Muscle of arm (tissue), 14 donors: ENCODE data around the gene SYNGR4. TPM values are rescaled to one million over a fixed set of nuclear protein-coding genes. Genes with fewer than 3 reads are reported as not detected.
"Not testable (repeated sequence)": the region's sequence is repeated elsewhere in the genome, so short reads cannot be mapped to it uniquely, and the experiment has no call there.

Experiments used
- DNase-seq: peaks from one replicate; pipeline ENCODE4 v3.0.0-alpha.2; 2013
- long read RNA-seq, 11 donors: transcript quantifications; one replicate each; lab custom pipeline, GENCODE V29; 2026
- polyA plus RNA-seq, 12 donors: library from polyadenylated mRNA; unstranded; fragments of 120-200 nt; gene quantifications; one replicate each; pipeline ENCODE4 v1.2.1, GENCODE V29; 2013; ENCODE audit not compliant: insufficient read length in 12 of 12

Gene SYNGR4
- not detected for polyA plus RNA-seq
- long read RNA-seq, donor 1, result 0 reads
- long read RNA-seq, donor 2, result 0 reads
- long read RNA-seq, donor 3, result 0 reads
- long read RNA-seq, donor 4, partial matches to known transcripts, result 40 of 40 reads
- long read RNA-seq, donor 4, other reads (novel, unspliced or antisense), result 0 of 40 reads
- long read RNA-seq, donor 5, partial matches to known transcripts, result 197 of 197 reads
- long read RNA-seq, donor 5, other reads (novel, unspliced or antisense), result 0 of 197 reads
- long read RNA-seq, donor 6, partial matches to known transcripts, result 17 of 53 reads
- long read RNA-seq, donor 6, other reads (novel, unspliced or antisense), result 36 of 53 reads
- long read RNA-seq, donor 7, result 0 reads
- long read RNA-seq, donor 8, result 0 reads
- long read RNA-seq, donor 9, result 0 reads
- long read RNA-seq, donor 10, partial matches to known transcripts, result 108 of 108 reads
- long read RNA-seq, donor 10, other reads (novel, unspliced or antisense), result 0 of 108 reads
- long read RNA-seq, donor 11, result 0 reads

GRCh38 chr19:48363810-48364597 lies at the start of gene SYNGR4, which contains the start of gene TMEM143:
SYNGR4 (plus strand) TSS chr19:48364367; CDS start chr19:48365843, 1,476 bp downstream.
TMEM143 (minus strand) TSS chr19:48363940; CDS start chr19:48363920, 20 bp downstream.
- DNase-seq, result peak; percentile 100

DNA sequence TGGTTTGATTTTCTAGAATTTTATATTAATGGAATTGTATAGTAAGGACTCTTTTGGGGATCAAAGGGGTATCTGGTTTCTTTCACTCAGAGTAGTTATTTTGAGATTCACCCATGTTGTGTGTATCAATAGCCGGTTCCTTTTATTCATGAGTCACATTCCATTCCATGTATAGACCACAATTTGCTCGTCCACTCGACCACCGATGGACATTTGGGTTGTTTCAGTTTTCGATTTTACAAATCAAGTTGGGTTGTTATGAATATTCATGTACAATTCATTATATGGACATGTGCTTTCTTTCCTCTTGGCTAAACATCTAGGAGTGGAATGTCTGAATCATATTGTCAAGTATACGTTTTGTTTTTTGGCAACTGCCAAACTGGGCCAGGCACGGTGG lies 48.5 kb upstream of the SYNGR4 start:
- DNase-seq, result no peak

DNA sequence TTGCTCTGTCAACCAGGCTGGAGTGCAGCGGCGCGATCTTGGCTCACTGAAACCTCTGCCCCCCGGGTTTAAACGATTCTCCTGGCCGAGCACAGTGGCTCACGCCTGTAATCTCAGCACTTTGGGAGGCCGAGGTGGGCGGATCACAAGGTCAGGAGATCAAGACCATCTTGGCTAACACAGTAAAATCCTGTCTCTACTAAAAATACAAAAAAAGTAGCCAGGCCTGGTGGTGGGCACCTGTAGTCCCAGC lies 46.5 kb upstream of the SYNGR4 start:
- DNase-seq, result not testable (repeated sequence)

DNA sequence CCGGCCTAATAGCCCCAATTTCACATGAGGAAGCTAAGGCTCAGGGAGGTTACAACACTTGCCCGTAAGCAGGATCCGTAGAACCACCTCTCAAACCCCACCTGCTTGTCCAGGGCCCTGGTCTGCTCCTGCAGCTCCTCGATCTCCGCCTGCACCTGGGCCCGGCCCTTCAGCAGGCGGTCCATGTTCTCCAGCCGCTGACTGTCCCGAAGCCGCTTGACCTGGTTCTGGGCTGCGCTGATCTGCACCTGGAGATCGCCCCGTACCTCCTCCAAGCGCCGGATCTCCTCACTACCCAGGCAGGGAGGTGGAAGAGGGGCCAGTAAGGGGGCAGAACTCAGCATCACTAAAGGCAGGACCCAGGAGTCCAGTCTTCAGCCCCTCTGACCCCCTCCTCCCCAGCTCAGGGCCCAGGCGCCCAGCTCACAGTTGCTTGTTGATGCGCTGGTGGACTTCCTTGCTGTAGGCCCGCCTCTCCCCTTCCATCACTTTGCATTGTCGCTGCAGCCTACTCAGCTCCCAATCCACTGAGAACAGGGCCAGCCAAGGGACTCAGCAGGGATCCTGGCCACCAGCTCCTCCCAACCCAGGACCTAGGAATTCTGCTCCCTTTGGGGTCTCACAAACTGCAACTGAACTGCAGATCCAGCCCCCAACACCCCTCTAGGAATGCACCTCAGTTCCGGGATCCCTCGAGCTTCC lies 45.7 kb upstream of the SYNGR4 start:
- no peak for DNase-seq

DNA sequence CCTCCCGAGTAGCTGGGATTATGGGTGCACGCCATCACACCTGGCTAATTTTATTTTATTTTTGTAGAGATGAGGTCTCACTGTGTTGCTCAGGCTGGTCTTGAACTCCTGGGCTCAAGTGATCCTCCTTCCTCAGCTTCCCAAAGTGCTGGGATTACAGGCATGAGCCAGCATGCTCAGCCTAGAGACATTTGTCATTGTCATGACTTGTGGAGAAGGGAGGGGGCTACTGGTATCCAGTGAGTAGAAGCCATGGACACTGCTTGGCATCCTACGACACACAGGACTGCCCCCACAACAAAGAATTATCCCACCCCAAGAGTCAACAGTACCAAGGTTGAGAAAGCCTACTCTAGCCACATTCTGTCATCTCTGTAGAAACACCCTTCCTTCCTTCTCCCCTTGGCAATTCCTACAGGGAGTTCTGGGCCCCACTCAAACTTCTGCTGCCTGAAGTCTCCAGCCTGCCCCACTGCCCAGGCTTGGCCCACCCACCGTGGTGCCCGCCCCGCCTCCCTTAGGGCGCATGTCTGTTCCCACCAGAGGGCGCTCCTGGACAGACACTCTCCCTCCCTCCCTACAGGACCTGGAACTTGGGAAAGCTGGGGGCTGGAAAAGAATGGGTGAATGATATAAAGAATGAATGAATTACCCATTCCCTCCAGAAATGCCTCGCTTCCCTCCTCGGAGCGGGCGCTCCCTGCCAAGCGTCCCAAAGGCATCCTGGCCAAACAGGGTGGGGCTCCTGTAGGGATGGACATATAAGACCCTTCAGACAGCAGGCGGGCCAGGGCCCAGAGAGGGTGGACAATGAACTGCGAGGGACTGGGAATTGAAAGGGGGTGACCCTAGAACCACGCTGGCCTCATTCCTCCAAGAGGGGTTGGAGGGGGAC lies 44.3 kb upstream of the SYNGR4 start:
- peak; percentile 68 for DNase-seq

- peak; percentile 88 for DNase-seq
Measured at GRCh38 chr19:48321372-48321621, 42.9 kb upstream of the SYNGR4 start.

- DNase-seq, result peak; percentile 97
Measured at GRCh38 chr19:48321622-48322591, 42.3 kb upstream of the SYNGR4 start.

DNA sequence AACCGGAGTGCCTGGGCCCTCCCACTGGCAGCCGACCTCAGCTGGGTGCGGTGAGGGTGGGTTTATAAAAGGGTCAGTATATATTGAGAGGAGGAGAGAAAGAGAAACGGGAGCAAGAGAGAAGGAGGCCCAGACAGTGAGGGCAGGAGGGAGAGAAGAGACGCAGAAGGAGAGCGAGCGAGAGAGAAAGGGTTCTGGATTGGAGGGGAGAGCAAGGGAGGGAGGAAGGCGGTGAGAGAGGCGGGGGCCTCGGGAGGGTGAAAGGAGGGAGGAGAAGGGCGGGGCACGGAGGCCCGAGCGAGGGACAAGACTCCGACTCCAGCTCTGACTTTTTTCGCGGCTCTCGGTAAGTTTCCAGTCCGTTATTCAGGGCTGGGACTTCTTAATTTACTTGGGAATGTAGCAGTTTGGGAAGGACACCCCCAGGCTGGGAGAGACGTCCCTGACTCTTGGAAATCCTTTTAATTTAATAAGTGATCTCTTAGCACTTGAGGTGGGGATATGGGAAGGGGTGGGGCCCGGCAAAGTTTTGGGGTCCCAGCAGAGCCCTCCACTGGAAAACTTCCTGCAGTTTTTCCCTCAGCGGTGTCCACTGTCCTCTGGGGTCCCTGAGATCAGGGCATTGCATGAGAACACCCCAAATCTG lies 38.8 kb upstream of the SYNGR4 start, which contains the start of gene EMP3:
EMP3 (plus strand) TSS at position 288 of the 646 bp plus-strand sequence. CDS start 1,293 bp downstream, outside the sequence.
- DNase-seq, result peak; percentile 93

DNA sequence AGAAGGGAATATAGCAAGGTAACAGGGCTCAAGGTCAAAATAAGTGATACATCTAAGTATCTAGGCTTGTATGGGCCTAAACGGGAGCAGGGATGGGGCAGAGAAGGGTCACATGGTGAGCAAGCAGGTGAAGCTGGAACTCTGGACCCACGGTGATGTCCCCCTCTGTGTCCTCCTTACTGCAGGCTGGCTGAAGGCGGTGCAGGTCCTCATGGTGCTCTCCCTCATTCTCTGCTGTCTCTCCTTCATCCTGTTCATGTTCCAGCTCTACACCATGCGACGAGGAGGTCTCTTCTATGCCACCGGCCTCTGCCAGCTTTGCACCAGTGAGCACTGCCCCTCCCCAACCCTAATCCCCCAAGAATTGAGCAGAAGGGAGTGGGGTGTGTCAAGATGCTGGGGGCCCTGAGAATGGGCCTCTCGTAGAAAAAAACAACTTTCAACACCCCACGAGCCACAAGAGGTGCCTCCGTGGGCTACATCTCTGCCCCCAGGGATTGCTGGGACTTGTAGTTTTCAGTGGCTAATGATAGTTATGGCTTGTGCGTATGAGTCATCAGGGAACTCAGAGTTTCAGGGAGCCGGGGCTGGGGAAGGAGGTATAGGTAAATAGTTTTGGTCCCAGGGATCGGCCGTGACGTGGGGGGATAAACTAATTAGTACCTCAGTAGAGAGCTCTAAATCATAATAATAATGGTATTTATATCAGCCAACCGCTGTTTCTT lies 34.8 kb upstream of the SYNGR4 start:
- DNase-seq, result no peak

DNA sequence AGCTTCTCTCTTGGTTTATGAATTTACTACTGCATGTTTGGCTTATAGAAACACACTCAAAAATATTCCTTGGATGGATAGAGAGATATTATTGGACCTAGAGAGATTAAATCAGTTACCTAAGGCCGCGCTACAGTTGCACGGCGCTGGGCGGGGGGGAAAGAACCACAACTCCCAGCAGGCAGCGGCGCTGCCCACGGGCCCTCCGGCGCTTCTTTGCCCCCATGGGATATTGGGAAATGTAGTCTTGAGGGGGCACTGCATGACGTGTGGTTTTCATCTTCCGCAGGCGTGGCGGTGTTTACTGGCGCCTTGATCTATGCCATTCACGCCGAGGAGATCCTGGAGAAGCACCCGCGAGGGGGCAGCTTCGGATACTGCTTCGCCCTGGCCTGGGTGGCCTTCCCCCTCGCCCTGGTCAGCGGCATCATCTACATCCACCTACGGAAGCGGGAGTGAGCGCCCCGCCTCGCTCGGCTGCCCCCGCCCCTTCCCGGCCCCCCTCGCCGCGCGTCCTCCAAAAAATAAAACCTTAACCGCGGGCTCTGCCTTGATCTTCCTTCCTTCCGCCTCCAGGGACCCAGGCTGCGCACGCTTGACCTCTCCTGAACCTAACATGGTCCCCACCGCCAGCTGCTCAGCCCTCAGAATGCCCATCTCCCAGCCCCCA lies 34.0 kb upstream of the SYNGR4 start:
- DNase-seq, result no peak

- DNase-seq, result no peak
Measured at GRCh38 chr19:48332351-48332661, 31.9 kb upstream of the SYNGR4 start.

- DNase-seq, result peak; percentile 95
Measured at GRCh38 chr19:48332662-48333466, 31.3 kb upstream of the SYNGR4 start.

DNA sequence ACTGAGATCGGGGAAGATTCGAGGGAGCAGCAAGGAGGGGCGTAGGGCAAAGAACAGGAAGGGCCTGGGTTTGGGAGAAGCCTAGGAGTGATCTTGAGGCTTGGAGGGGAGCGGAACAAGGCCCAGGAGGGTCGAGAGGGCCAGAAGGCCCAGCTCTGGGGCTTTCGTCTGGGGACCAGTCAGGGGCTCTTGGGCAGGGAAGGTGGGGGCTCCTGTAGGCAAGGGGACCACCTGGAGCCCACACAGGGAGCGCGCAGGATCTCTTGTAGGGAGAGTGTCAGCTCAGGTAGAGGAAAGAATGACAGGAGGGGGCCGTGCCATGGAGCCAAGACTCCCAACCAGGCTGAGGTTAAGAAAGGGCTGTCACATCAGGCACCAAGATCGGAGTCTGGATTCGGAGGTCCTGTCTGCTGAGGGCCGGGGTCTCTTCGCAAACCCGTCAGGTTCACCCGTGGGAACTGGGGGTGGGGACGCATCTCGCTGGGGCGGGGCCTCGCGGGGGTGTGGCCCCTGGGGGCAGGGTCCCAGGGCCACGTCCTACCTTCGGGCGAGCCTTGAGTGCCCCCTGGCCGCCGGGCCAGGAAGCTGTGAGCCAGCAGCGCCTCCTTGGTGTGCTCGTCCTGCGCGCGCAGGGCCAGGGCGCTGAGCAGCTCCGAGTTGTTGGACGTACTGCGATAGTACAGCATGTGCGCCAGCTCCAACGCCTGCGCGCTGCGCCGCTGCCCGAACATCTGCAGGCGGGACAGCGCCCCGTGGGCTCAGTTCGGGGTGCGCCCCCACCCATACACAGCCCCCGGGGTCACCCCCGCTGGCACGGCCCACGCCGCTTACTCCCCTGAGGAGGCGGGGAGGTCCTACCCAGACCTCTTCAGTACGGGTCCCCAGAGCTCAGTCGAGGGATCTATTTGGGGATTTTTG lies 30.4 kb upstream of the SYNGR4 start:
- DNase-seq, result peak; percentile 88

- no peak for DNase-seq
Measured at GRCh38 chr19:48338253-48338755, 25.9 kb upstream of the SYNGR4 start.

GRCh38 chr19:48338802-48339503 lies 25.2 kb upstream of the SYNGR4 start:
- DNase-seq, result no peak

DNA sequence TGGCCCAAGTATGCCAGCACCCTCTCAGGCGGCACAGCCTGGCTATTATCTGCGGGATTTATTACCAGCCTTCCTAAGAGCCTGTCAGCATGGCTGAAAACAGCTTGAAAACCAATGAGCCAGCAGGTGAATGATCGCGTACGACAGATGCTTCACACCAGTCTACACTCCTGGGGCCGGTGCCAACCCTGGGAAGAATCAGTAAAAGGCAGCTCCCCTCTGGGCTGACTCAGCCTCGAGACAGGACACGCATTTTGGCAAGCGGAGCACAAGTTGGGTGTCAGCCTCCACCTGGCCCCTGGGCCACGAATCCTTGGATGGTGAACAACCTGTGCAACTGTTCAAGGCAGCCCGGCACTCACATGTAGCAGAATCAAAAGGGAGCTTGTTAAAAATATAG lies 23.2 kb upstream of the SYNGR4 start:
- DNase-seq, result no peak
